Omental fat pad (tissue), 4 donors: ENCODE results near the gene PLCG2. TPM values are rescaled to one million over a fixed set of nuclear protein-coding genes. Genes with fewer than 3 reads are reported as not detected.

Source experiments
- ATAC-seq: fragments of 150-250 bp; one replicate; pipeline ENCODE4 v1.9.1; 2016; ENCODE audit warnings: mild to moderate bottlenecking, moderate library complexity; ENCODE audit not compliant: low FRiP score
- DNase-seq: peaks from one replicate; pipeline ENCODE4 v3.0.0-alpha.2; 2019; ENCODE audit warnings: low spot score
- CTCF ChIP-seq, 3 donors: fragments of 450-650 bp; IDR thresholded peaks; one replicate each; pipeline ENCODE4 v1.5.1; 2016 to 2017; ENCODE audit warnings: antibody characterized with exemption in 3 of 3, mild to moderate bottlenecking in 3 of 3, moderate library complexity in 2 of 3
- total RNA-seq, 4 donors: library from RNA; depleted of rRNA; stranded (reverse); fragments of >200 nt; gene quantifications; one replicate each; pipeline ENCODE4 v1.1.0, GENCODE V29; 2016

PLCG2 gene
- total RNA-seq, 4 donors from 2014 or later: 8.3 to 59.6 (median 19.9) TPM

GRCh38 chr16:81823111-81823510, 44.0 kb downstream of the PLCG2 start:
- DNase-seq (no peak), ATAC-seq (no peak)
- TF ChIP-seq CTCF (IDR thresholded peaks at IDR 0.05): no peak

GRCh38 chr16:81823734-81824133, 44.6 kb downstream of the PLCG2 start:
- DNase-seq: no peak
- TF ChIP-seq CTCF (IDR thresholded peaks at IDR 0.05): no peak
- ATAC-seq: no peak

- no peak for ATAC-seq
- no peak for TF ChIP-seq CTCF (IDR thresholded peaks at IDR 0.05)
Observed at GRCh38 chr16:81826523-81826922, 47.4 kb downstream of the PLCG2 start.

GRCh38 chr16:81830845-81831540, 51.9 kb downstream of the PLCG2 start:
- TF ChIP-seq CTCF (IDR thresholded peaks at IDR 0.05): no peak
- ATAC-seq (no peak), DNase-seq (no peak)

More at GRCh38 chr16:81826523-81826922, 47.4 kb downstream of the PLCG2 start:
- no peak for DNase-seq

GRCh38 chr16:81831722-81832126, 52.6 kb downstream of the PLCG2 start:
- DNase-seq (no peak), ATAC-seq (no peak)
- TF ChIP-seq CTCF (IDR thresholded peaks at IDR 0.05): no peak

GRCh38 chr16:81832801-81833547, 53.9 kb downstream of the PLCG2 start:
- TF ChIP-seq CTCF (IDR thresholded peaks at IDR 0.05): no peak
- DNase-seq (no peak), ATAC-seq (no peak)

GRCh38 chr16:81833751-81834150, 54.7 kb downstream of the PLCG2 start:
- DNase-seq (no peak), ATAC-seq (no peak)
- no peak for TF ChIP-seq CTCF (IDR thresholded peaks at IDR 0.05)
